ENCODE results near the gene KLKB1. TPM values are rescaled to one million over a fixed set of nuclear protein-coding genes. Genes with fewer than 3 reads are reported as not detected.

KLKB1 gene
- total RNA-seq, 1 donor from 2014 or later = not detected

GRCh38 chr4:186201535-186202230, 25.6 kb upstream of the KLKB1 start:
- TF ChIP-seq CTCF (IDR thresholded peaks at IDR 0.05) = peak; percentile 21 to 50 (median 49)
- peak overlapping the region in 1 of 2 donors; percentile 17 for H3K27ac ChIP-seq
- intact Hi-C loops (cut with DNase I) = no loop called here
- no peaks in the 10 kb centered on the region for H3K9me3 ChIP-seq
- DNase-seq (ENCODE audit: low spot score in 2 of 2) = peak in 1 of 2 donors; percentile 68
- no peak overlapping the region for H3K4me3 ChIP-seq
- H3K27me3 ChIP-seq = no peaks in the 10 kb centered on the region
- H3K4me1 ChIP-seq = no peaks in the 10 kb centered on the region
- H3K36me3 ChIP-seq = peaks cover 3 to 13% of the 10 kb centered on the region in 2 donors

GRCh38 chr4:186202490-186203140, 24.7 kb upstream of the KLKB1 start:
- TF ChIP-seq CTCF (IDR thresholded peaks at IDR 0.05) = no peak
- Histone ChIP-seq H3K9me3 (no peaks in the 10 kb centered on the region), H3K27me3 (no peaks in the 10 kb centered on the region), H3K4me3 (no peak overlapping the region), H3K4me1 (no peaks in the 10 kb centered on the region), H3K36me3 (peaks cover 3 to 6% of the 10 kb centered on the region in 2 donors), H3K27ac (no peak overlapping the region)
- DNase-seq (ENCODE audit: low spot score in 2 of 2) = no peak
- intact Hi-C loops (cut with DNase I) = no loop called here

- peak overlapping the region in 1 of 2 donors; percentile 2 for H3K4me3 ChIP-seq
- no peaks in the 10 kb centered on the region for H3K4me1 ChIP-seq
- H3K27ac ChIP-seq = peak overlapping the region in 1 of 2 donors; percentile 48
- no peak for DNase-seq (ENCODE audit: low spot score in 2 of 2)
- H3K36me3 ChIP-seq = peaks cover 0 to under 1% of the 10 kb centered on the region in 2 donors
- intact Hi-C loops (cut with DNase I) = no loop called here
- no peak for TF ChIP-seq CTCF (IDR thresholded peaks at IDR 0.05)
- H3K27me3 ChIP-seq = no peaks in the 10 kb centered on the region
- no peaks in the 10 kb centered on the region for H3K9me3 ChIP-seq
Measured at GRCh38 chr4:186203406-186203805, 23.9 kb upstream of the KLKB1 start.

- peak in 1 of 2 donors; percentile 72 for DNase-seq (ENCODE audit: low spot score in 2 of 2)
- Histone ChIP-seq H3K27me3 (no peaks in the 10 kb centered on the region), H3K36me3 (peaks cover 3 to 4% of the 10 kb centered on the region in 2 donors), H3K9me3 (no peaks in the 10 kb centered on the region), H3K4me3 (peak overlapping the region in 1 of 2 donors; percentile 40), H3K4me1 (no peaks in the 10 kb centered on the region), H3K27ac (peak overlapping the region in 1 of 2 donors; percentile 55)
- intact Hi-C loops (cut with DNase I) = no loop called here
- no peak for TF ChIP-seq CTCF (IDR thresholded peaks at IDR 0.05)
Measured at GRCh38 chr4:186204103-186204559, 23.2 kb upstream of the KLKB1 start.

- no peak for TF ChIP-seq CTCF (IDR thresholded peaks at IDR 0.05)
- intact Hi-C loops (cut with DNase I) = no loop called here
- Histone ChIP-seq H3K4me1 (no peaks in the 10 kb centered on the region), H3K27me3 (no peaks in the 10 kb centered on the region), H3K36me3 (peaks cover 8 to 10% of the 10 kb centered on the region in 2 donors), H3K27ac (peak overlapping the region in 1 of 2 donors; percentile 55), H3K9me3 (no peaks in the 10 kb centered on the region), H3K4me3 (peak overlapping the region in 1 of 2 donors; percentile 40)
- no peak for DNase-seq (ENCODE audit: low spot score in 2 of 2)
Measured at GRCh38 chr4:186204686-186205085, 22.6 kb upstream of the KLKB1 start.

All from ascending aorta (tissue), 2 donors.